ENCODE measurements around the gene PRR23B. TPM values are rescaled to one million over a fixed set of nuclear protein-coding genes. Genes with fewer than 3 reads are reported as not detected.
"Not testable (repeated sequence)": the region's sequence is repeated elsewhere in the genome, so short reads cannot be mapped to it uniquely, and the experiment has no call there.

PRR23B gene
- total RNA-seq, 1 experiment from 2014 or later, result not detected

GRCh38 chr3:139032326-139033002, 11.7 kb upstream of the PRR23B start:
- TF ChIP-seq, protein P1, sequence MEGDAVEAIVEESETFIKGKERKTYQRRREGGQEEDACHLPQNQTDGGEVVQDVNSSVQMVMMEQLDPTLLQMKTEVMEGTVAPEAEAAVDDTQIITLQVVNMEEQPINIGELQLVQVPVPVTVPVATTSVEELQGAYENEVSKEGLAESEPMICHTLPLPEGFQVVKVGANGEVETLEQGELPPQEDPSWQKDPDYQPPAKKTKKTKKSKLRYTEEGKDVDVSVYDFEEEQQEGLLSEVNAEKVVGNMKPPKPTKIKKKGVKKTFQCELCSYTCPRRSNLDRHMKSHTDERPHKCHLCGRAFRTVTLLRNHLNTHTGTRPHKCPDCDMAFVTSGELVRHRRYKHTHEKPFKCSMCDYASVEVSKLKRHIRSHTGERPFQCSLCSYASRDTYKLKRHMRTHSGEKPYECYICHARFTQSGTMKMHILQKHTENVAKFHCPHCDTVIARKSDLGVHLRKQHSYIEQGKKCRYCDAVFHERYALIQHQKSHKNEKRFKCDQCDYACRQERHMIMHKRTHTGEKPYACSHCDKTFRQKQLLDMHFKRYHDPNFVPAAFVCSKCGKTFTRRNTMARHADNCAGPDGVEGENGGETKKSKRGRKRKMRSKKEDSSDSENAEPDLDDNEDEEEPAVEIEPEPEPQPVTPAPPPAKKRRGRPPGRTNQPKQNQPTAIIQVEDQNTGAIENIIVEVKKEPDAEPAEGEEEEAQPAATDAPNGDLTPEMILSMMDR (conservative IDR thresholded peaks at IDR 0.05), result no peak
- TF ChIP-seq EZH2 (IDR thresholded peaks at IDR 0.05; ENCODE audit: low read depth), result no peak
- H3K27ac ChIP-seq, result no peak overlapping the region
- H3K4me2 ChIP-seq, result no peak overlapping the region
- H3K9me2 ChIP-seq (ENCODE audit: insufficient read depth), result no peaks in the 10 kb centered on the region; the same call in 1 of the 2 replicates
- peaks cover 9% of the 10 kb centered on the region; the same call in 1 of the 2 replicates for H3K27me3 ChIP-seq (ENCODE audit: insufficient read depth, low read depth)
- no peaks in the 10 kb centered on the region for H4K20me1 ChIP-seq (ENCODE audit: insufficient read depth)
- H3K79me2 ChIP-seq (ENCODE audit: low read depth), result no peaks in the 10 kb centered on the region
- BruUV-seq (replicated peaks), result no TSS peak
- ChIA-PET POLR2A (ENCODE audit: unreplicated experiment) (no interaction called here), CTCF (no interaction called here)
- no peak for DNase-seq
- no peaks in the 10 kb centered on the region for H3K9me3 ChIP-seq (ENCODE audit: insufficient read depth, low read depth)
- intact Hi-C loops (cut with micrococcal nuclease; ENCODE audit: unreplicated experiment), result no loop called here
- H2AFZ ChIP-seq, result no peak overlapping the region
- no peaks in the 10 kb centered on the region for H3K4me1 ChIP-seq (replicated peaks; ENCODE audit: insufficient read depth)
- H3F3A ChIP-seq (ENCODE audit: insufficient read depth, low read depth), result no peaks in the 10 kb centered on the region
- no peak overlapping the region for H3K4me3 ChIP-seq
- no peaks in the 10 kb centered on the region for H3K36me3 ChIP-seq (ENCODE audit: low read depth)

DNA sequence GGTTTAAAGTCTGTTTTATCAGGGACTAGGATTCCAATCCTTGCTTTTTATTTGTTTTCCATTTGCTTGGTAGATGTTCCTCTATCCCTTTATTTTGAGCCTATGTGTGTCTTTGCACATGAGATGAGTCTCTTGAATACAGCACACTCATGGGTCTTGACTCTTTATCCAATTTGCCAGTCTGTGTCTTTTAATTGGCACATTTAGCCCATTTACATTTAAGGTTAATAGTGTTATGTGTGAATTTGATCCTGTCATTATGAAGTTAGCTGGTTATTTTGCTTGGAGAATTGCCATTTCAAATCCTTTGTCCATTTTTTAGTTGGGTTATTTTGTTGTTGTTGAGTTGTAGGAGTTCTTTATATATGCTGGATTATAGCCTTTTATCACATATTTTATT, 9.8 kb upstream of the PRR23B start:
- H3K9me3 ChIP-seq (ENCODE audit: insufficient read depth, low read depth); H3K4me2 ChIP-seq; H3K27me3 ChIP-seq (ENCODE audit: insufficient read depth, low read depth); CTCF ChIA-PET; intact Hi-C loops (cut with micrococcal nuclease; ENCODE audit: unreplicated experiment); H3K27ac ChIP-seq; H3K4me3 ChIP-seq; BruUV-seq (replicated peaks); POLR2A ChIA-PET (ENCODE audit: unreplicated experiment); H4K20me1 ChIP-seq (ENCODE audit: insufficient read depth); H3K4me1 ChIP-seq (replicated peaks; ENCODE audit: insufficient read depth); DNase-seq; H3F3A ChIP-seq (ENCODE audit: insufficient read depth, low read depth); H3K36me3 ChIP-seq (ENCODE audit: low read depth); H2AFZ ChIP-seq; H3K9me2 ChIP-seq (ENCODE audit: insufficient read depth); H3K79me2 ChIP-seq (ENCODE audit: low read depth): not testable (repeated sequence)

DNA sequence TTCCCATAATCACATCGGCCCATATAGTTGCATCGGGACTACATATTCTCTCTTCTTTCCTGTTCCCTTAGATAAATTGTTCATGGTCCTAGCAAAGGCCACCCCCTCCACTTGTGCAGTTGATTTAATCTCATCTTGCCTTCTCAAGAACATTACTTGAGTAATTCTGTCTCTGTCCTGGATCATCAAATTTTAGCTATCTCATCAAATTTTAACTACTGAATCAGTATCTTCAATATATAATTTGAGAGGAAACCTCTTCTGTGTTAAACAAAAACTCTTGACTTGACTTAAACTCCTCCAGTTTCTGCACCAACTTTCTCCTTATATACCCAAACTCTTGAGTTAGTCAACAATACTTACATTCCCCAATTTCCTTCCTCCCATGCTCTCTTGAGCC, 4.2 kb upstream of the PRR23B start:
- intact Hi-C loops (cut with micrococcal nuclease; ENCODE audit: unreplicated experiment), result no loop called here
- no peak overlapping the region for H3K4me3 ChIP-seq

More for the DNA sequence above, 4.2 kb upstream of the PRR23B start:
- TF ChIP-seq, protein P1 (conservative IDR thresholded peaks at IDR 0.05), result no peak
- TF ChIP-seq EZH2 (IDR thresholded peaks at IDR 0.05; ENCODE audit: low read depth), result no peak
- H3K9me2 ChIP-seq (ENCODE audit: insufficient read depth), result no peaks in the 10 kb centered on the region
- H4K20me1 ChIP-seq (ENCODE audit: insufficient read depth), result no peaks in the 10 kb centered on the region
- ChIA-PET POLR2A (ENCODE audit: unreplicated experiment) (no interaction called here), CTCF (no interaction called here)
- no peak for DNase-seq
- H3K9me3 ChIP-seq (ENCODE audit: insufficient read depth, low read depth), result no peaks in the 10 kb centered on the region
- H3K4me1 ChIP-seq (replicated peaks; ENCODE audit: insufficient read depth), result no peaks in the 10 kb centered on the region
- H3K27me3 ChIP-seq (ENCODE audit: insufficient read depth, low read depth), result no peaks in the 10 kb centered on the region
- no peaks in the 10 kb centered on the region for H3F3A ChIP-seq (ENCODE audit: insufficient read depth, low read depth)
- H3K27ac ChIP-seq, result no peak overlapping the region
- H3K36me3 ChIP-seq (ENCODE audit: low read depth), result no peaks in the 10 kb centered on the region
- H3K79me2 ChIP-seq (ENCODE audit: low read depth), result no peaks in the 10 kb centered on the region
- H3K4me2 ChIP-seq, result no peak overlapping the region
- no peak overlapping the region for H2AFZ ChIP-seq
- no TSS peak for BruUV-seq (replicated peaks)

Measured in PC-9 (cell line).